ENCODE results near the gene BRD7. TPM values are rescaled to one million over a fixed set of nuclear protein-coding genes. Genes with fewer than 3 reads are reported as not detected.
A peak's percentile ranks its signal among the peaks of the same experiment; 100 is the strongest.

Gene BRD7
- total RNA-seq, 4 donors from 2014 or later, result 29.9 to 58.0 (median 38.5) TPM

DNA sequence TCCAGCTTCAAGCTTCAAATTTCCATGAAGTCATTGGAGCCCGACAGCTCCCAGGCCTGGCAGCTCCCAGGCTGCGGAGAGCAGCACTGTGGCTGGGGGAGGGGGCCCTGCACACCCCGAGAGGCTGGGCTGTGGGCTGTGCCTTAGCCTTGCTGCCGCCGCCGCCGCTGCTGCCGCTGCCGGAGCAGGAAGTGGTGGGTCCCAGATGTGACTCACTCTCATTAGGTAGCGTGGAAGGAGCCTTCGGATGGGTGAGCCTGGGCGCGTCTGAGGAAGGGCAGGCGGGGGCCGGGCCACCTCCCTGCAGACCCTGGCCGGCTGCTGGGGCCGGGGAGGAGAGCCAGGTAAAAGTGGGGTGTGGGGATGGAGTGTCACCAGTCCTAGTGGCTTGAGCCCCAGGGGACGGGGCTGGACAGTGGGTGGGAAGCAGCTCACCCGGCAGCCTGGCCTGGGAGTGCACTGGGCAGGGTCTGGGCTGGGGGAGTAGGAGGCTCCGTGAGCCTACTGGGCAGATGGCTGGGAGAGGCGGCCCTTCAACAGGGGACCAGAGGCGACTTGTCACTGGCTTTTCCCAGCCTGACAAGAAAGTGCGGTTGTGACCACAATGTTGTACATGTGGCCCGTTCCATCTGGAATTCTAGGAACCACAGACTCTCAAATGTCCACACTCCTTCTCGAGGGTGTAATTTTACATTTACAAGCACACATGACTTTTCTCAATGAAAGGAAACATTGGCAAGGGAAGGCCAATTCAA lies 102.3 kb downstream of the BRD7 start, which contains the start of gene ADCY7:
Gene ADCY7 (plus strand): TSS at position 215 of the 755 bp plus-strand sequence. CDS start 21,629 bp downstream, outside the sequence.
- 3 to 17% methylated on average over 9 to 25 of the region's 25 CpGs for WGBS, 2 donors (ENCODE audit: low coverage in 1 of 2)
- no peaks in the 10 kb centered on the region for H3K9me3 ChIP-seq
- H3K4me3 ChIP-seq, result peak within 1 kb of the TSS in 3 of 4 donors; percentile 1 to 47 (median 28)
- in situ Hi-C loops (cut with MboI; ENCODE audit: low pct_ligation_motif_present in 1 of 4, low pct_unique_long_range_greater_than_20kb in 1 of 4, low sequenced_read_pairs in 3 of 4), result no loop called here
- intact Hi-C loops (cut with DNase I; ENCODE audit: low total_unique reads), result no loop called here
- peak; percentile 85 for DNase-seq
- TF ChIP-seq POLR2AphosphoS5 (IDR thresholded peaks at IDR 0.05) (peak in 2 of 3 donors; percentile 53 to 71), POLR2A (IDR thresholded peaks at IDR 0.05) (peak; percentile 38), CTCF (IDR thresholded peaks at IDR 0.05) (no peak), EP300 (IDR thresholded peaks at IDR 0.05; ENCODE audit: low read depth) (no peak)
- H3K27ac ChIP-seq, result peak within 1 kb of the TSS; percentile 68 to 83 (median 74)
- H3K36me3 ChIP-seq, result no peaks in the 10 kb centered on the region
- H3K4me1 ChIP-seq, result peaks cover 9 to 38% (median 21%) of the 10 kb centered on the region in 4 donors
- H3K27me3 ChIP-seq, result no peaks in the 10 kb centered on the region

Small RNA genes within 50 kb of the gene (small RNA-seq; reads per million reads assigned to genes)
- gene MIR6771, result 0 reads per million in 4 donors

Other genes starting within 250 kb of the BRD7 start
- gene TENT4B, start 215.7 kb downstream of the BRD7 start, total RNA-seq, result 10 to 100 TPM in 2 of 4 donors, 1 to 10 TPM in 2; 8.2 to 18.0 (median 13.0) TPM
- 10 to 100 TPM in 3 of 4 donors, 1 to 10 TPM in 1; 4.6 to 44.9 (median 14.1) TPM for gene ADCY7, start 102.4 kb downstream of the BRD7 start, total RNA-seq
- gene NKD1, start 179.4 kb upstream of the BRD7 start, total RNA-seq, result 10 to 100 TPM in 1 of 4 donors, 1 to 10 TPM in 3; 1.7 to 98.1 (median 2.5) TPM

Data from transverse colon (tissue), 4 donors.